Erythroblast (primary cell): ENCODE results near the gene HAUS7.

Source experiments
- DNase-seq, 2 experiments: peaks; one replicate each; lab custom pipeline; 2025; lab: John Stamatoyannopoulos, UW
- GATA1 ChIP-seq: IDR thresholded peaks from 2 replicates; pipeline ENCODE4 v1.6.1; 2011; ENCODE audit warnings: low read depth, mild to moderate bottlenecking, control low read depth, low read length, moderate library complexity
- POLR2A ChIP-seq: IDR thresholded peaks from 2 replicates; pipeline ENCODE4 v1.6.1; 2011; ENCODE audit warnings: mild to moderate bottlenecking, low read length

The HAUS7 gene

DNA sequence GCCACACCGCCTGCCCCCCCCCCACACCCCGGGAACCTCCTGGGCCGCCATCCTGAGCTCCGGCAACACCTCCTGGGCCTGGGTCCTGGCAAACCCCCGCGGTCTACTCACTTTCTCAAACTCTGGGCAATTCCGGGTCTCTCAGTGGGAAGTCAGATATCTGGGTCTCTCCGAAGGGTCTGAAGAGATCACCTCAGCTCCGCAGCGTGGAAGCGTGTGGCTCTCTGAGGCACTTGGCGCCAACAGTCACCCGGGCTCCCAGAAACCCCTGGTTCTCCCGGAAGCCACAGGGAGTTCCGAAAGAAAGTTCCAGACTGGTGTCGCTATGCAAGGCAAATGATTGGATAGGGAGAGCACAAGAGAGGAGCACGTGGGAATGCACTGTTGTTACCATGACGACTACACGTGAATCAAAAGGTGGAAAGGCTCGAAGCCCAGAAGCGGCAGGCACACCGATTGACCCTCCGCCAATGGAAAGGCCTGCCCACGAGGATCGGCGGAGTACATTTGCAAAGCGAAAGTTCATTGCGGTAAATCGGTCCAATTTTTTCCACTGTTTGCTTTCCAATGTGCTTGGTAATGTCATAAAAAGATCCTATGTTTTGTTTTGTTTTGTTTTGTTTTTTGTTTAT is 69.1 kb downstream of the HAUS7 start, which contains the start of gene PNMA6E:
PNMA6E (minus strand) TSS at position 218 of the 632 bp plus-strand sequence. CDS start 2,501 bp downstream, outside the sequence.
- no peak for TF ChIP-seq POLR2A
- TF ChIP-seq GATA1 = no peak

DNA sequence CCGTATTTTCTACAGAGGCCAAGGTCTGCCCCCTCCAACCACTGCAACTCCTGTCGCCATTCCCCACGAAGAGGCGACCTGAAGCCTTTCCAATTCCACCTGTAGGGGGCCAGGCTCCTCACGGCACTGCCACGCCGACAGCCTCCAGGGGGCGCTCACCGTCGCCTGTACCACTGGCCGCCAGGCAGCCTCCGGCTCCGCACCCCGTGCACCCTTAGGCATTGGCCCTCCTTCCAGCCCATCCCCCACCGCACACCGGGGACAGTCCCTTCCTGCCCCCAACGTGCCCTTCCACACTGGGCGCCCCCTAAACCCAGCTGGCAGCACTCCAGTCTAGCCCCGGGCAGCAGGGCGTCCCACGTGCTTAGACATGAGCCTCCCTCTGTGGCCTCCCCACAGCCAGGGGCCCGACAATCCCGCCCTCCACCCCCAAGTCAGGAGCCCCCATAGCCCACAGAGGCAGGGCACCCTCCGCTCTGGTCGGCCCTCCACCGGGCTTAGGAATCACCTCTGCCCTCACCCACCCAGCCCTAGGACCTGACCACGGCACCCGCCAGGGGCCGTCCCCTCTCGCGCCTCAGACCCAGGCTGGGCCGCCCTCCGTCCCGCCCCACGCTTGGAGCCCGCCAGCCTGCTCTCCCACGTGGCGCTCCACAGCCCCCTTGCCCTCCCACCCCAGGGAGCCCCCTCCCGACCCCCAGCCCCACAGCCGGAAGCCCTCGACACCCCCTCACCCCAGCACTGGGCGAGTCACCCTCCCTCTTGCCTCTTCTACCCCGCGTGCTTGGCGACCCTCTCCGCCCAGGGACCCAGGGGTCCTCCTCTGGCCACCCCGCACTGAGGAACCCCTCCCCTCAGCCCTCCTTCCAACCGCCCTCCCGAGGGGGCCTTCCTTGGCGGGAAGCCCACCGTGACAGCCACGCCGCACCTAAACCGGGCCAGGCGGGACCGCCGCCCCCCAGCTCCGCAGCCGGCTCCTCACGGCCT is 69.9 kb downstream of the HAUS7 start:
- no peak for TF ChIP-seq GATA1
- TF ChIP-seq POLR2A = no peak
- peak; percentile 66 to 78 for DNase-seq

More for the DNA sequence above, 69.1 kb downstream of the HAUS7 start, which contains the start of gene PNMA6E:
- no peak for DNase-seq

DNA sequence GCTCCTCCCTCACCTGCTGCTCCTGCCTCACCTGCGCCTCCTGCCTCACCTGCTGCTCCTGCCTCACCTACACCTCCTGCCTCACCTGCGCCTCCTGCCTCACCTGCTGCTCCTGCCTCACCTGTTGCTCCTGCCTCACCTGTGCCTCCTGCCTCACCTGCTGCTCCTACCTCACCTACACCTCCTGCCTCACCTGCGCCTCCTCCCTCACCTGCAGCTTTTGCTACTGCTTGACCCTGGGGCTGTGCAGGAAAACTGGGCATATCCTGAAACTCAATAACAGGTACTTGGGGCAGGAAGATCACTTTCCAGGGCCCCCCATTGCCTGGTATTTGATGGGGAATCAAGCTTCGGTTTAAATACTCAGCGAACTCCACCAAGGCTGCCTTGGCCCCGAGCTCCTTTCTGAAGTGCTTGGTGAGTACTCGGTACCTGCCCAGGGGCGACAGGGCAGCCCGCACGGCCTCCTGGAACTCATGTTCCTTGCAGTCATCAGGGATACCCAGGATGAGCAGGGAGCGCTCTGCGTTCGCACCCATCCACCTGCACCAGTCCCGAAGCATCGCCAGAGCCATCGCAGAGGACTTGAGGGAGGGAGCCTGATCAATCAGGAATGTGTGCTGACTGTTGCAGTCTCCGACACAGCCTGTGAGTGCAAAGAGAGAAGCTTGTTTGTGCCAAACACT is 72.0 kb downstream of the HAUS7 start:
- TF ChIP-seq GATA1 = no peak
- TF ChIP-seq POLR2A = no peak
- DNase-seq = no peak
